Fibroblast of mammary gland (primary cell): ENCODE measurements around the gene BAIAP3.

Experiments
- DNase-seq: peaks from one replicate; pipeline ENCODE4 v3.0.0-alpha.2; 2010; ENCODE audit warnings: low read depth
- H3K4me3 ChIP-seq: 2 replicates; pipeline ENCODE4 v1.5.1; 2011; ENCODE audit warnings: low read depth, mild to moderate bottlenecking, low read length, moderate library complexity; ENCODE audit not compliant: control insufficient read depth
- TF ChIP-seq, protein P1 (sequence below): conservative IDR thresholded peaks from 2 replicates; pipeline ENCODE4 v1.5.1; 2011; ENCODE audit warnings: low read depth, low read length, inconsistent platforms; ENCODE audit not compliant: control insufficient read depth, insufficient read depth

The BAIAP3 gene

DNA sequence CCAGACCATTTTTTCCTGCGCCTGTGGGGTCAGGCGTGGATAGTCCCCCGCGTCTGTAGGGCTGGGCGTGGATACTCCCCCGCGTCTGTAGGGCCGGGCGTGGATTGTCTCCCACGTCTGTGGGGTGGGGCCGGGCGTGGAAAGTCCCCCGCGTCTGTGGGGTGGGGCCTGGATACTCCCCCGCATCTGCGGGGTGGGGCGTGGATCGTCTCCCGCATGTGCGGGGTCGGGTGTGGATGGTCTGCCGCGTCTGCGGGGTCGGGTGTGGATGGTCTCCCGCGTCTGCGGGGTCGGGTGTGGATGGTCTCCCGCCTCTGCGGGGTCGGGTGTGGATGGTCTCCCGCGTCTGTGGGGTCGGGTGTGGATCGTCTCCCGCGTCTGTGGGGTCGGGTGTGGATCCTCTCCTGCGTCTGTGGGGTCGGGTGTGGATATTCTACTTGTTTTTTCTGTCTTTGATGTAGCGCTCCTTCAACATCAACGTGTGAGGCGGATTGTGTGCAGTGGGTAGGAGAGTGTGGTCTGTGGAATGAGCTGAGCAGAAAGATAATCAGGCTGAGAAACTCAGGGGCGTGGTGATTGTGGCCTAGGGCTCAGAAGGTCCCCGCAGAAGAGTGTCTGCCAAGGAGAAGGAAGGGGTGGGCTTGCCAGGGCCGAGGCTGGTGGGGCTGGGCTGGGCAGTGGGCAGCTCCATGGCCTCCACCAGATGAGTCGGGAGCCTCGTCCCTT, 21.5 kb downstream of the BAIAP3 start:
- H3K4me3 ChIP-seq, result no peak overlapping the region
- no peak for DNase-seq
- TF ChIP-seq, protein P1, sequence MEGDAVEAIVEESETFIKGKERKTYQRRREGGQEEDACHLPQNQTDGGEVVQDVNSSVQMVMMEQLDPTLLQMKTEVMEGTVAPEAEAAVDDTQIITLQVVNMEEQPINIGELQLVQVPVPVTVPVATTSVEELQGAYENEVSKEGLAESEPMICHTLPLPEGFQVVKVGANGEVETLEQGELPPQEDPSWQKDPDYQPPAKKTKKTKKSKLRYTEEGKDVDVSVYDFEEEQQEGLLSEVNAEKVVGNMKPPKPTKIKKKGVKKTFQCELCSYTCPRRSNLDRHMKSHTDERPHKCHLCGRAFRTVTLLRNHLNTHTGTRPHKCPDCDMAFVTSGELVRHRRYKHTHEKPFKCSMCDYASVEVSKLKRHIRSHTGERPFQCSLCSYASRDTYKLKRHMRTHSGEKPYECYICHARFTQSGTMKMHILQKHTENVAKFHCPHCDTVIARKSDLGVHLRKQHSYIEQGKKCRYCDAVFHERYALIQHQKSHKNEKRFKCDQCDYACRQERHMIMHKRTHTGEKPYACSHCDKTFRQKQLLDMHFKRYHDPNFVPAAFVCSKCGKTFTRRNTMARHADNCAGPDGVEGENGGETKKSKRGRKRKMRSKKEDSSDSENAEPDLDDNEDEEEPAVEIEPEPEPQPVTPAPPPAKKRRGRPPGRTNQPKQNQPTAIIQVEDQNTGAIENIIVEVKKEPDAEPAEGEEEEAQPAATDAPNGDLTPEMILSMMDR, result no peak

- TF ChIP-seq, protein P1, result no peak
- no peak for DNase-seq
- H3K4me3 ChIP-seq, result no peak overlapping the region
These were observed 22.1 kb downstream of the BAIAP3 start for GRCh38 chr16:1355591-1355990.

GRCh38 chr16:1356061-1356900, 22.8 kb downstream of the BAIAP3 start:
- TF ChIP-seq, protein P1, result no peak
- no peak overlapping the region for H3K4me3 ChIP-seq
- no peak for DNase-seq

- TF ChIP-seq, protein P1, result no peak
- DNase-seq, result peak; percentile 28
- H3K4me3 ChIP-seq, result no peak overlapping the region
These were observed 24.6 kb downstream of the BAIAP3 start for GRCh38 chr16:1357906-1358566.

- no peak overlapping the region for H3K4me3 ChIP-seq
- TF ChIP-seq, protein P1, result no peak
- no peak for DNase-seq
These were observed 28.4 kb downstream of the BAIAP3 start for GRCh38 chr16:1361685-1362360.

- no peak overlapping the region for H3K4me3 ChIP-seq
These were observed 29.4 kb downstream of the BAIAP3 start for GRCh38 chr16:1362807-1363206.

More at GRCh38 chr16:1362807-1363206, 29.4 kb downstream of the BAIAP3 start:
- DNase-seq, result no peak
- TF ChIP-seq, protein P1, result no peak
